ENCODE measurements around the gene HTATIP2.

DNA sequence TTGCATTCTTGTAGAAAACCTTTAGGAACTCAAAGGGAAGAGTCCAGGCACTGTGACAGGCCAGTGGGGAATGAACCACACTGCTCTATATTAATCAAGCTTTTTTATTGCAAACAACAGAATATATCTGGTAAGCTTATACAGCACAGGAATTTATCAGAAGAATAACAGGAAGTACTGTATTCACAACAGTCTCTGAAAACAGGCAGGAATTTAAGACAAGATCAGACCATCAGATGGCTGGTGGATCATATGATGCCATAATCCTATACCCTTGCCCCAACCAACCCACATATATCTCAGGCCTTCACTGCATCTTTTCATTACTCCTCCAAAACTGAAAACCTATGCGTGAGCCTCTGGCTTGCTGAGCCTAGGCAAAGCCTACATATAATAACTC, 1.0 kb upstream of the HTATIP2 start:
- TF ChIP-seq CTCF (IDR thresholded peaks at IDR 0.05), result no peak
- no peak for TF ChIP-seq ZFX (IDR thresholded peaks at IDR 0.05; ENCODE audit: borderline replicate concordance)

Data from 22Rv1 (cell line).